ENCODE measurements around the gene ROBO3. TPM values are rescaled to one million over a fixed set of nuclear protein-coding genes. Genes with fewer than 3 reads are reported as not detected.

The ROBO3 gene
- total RNA-seq, 1 experiment from 2014 or later = 30.7 TPM

DNA sequence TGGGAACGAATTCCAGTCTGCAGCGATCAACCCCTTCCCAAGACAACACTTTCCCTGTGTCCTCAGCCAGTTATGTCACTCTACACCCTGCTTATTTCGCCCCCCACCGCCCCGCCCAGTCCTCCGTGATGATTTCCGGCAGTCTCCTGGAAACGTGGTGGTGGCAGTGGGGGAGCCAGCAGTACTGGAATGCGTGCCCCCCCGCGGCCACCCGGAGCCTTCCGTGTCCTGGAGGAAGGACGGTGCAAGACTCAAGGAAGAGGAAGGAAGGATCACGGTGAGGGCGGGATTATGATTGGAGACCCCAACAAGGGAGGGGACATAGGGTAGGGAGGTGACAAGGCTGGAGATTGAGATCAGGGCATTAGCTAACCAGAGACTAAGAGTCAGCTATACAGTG is 4.1 kb downstream of the ROBO3 start:
- no peak for ATAC-seq
- POLR2A ChIA-PET = no interaction called here
- RAD21 ChIA-PET (ENCODE audit: low non-redundant PET in 1 of 2, low total read pairs in 2 of 2, uncharacterized antibody in 2 of 2, unreplicated experiment in 2 of 2) = no interaction called here

DNA sequence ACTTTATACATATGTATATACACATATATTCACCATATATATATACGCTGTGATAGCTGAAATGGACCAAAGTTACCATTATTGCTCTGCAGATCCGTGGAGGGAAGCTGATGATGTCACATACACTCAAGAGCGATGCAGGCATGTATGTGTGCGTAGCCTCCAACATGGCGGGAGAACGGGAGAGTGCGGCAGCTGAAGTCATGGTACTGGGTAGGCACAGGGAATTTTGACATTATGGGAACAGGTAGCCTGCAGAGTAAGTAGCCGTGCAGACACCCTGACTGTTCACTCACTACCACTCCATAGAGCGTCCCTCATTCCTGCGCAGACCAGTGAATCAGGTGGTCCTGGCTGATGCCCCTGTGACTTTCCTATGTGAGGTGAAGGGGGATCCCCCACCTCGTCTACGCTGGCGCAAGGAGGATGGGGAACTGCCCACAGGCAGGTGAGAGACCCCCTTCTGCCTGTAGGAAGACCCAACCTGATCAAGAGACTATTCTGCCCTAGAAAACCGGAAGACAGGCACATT is 4.7 kb downstream of the ROBO3 start:
- Histone ChIP-seq H4K20me1 (ENCODE audit: insufficient read depth) (no peaks in the 10 kb centered on the region), H3K27ac (ENCODE audit: low read depth, low read length) (no peak overlapping the region), H3K9me3 (ENCODE audit: control insufficient read depth in 1 of 2, insufficient read depth in 1 of 2, low read depth in 1 of 2, low read length in 2 of 2) (no peaks in the 10 kb centered on the region), H3K4me2 (ENCODE audit: low read length) (no peak overlapping the region), H3K9ac (ENCODE audit: low read length) (no peak overlapping the region), H3K36me3 (ENCODE audit: control insufficient read depth in 1 of 2, insufficient read depth in 2 of 2, low read length in 2 of 2) (no peaks in the 10 kb centered on the region), H3K4me3 (replicated peaks in 1 of 2; ENCODE audit: low read depth in 1 of 2, low read length in 2 of 2) (no peak overlapping the region), H2AFZ (ENCODE audit: low read depth, low read length, poor library complexity, severe bottlenecking) (no peak overlapping the region), H3K27me3 (ENCODE audit: insufficient read depth, low read length) (peaks cover 25% of the 10 kb centered on the region; the same call in 1 of the 2 replicates), H3K4me1 (ENCODE audit: control insufficient read depth in 1 of 2, insufficient read depth in 2 of 2, low read length in 2 of 2) (no peaks in the 10 kb centered on the region), H3K79me2 (ENCODE audit: insufficient read depth, low read length) (no peaks in the 10 kb centered on the region), H3K9me2 (ENCODE audit: insufficient read depth) (no peaks in the 10 kb centered on the region)
- ATAC-seq (no peak), DNase-seq (ENCODE audit: low read depth, low spot score) (no peak)
- no TSS peak for BruUV-seq (replicated peaks)
- CTCF ChIA-PET = no interaction called here
- POLR2A ChIA-PET = no interaction called here
- RAD21 ChIA-PET (ENCODE audit: low non-redundant PET in 1 of 2, low total read pairs in 2 of 2, uncharacterized antibody in 2 of 2, unreplicated experiment in 2 of 2) = no interaction called here
- intact Hi-C loops (cut with micrococcal nuclease) = loop anchor here (10.0 kb wide), 1 partner anchor 455 kb away; no protein-coding TSS in a partner anchor
- TF ChIP-seq, protein P1, sequence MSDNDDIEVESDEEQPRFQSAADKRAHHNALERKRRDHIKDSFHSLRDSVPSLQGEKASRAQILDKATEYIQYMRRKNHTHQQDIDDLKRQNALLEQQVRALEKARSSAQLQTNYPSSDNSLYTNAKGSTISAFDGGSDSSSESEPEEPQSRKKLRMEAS (IDR thresholded peaks at IDR 0.05) = no peak
- TF ChIP-seq TCF7L2 (IDR thresholded peaks at IDR 0.05; ENCODE audit: borderline replicate concordance, extremely low read depth, insufficient read depth, insufficient read length) (no peak), JUND (IDR thresholded peaks at IDR 0.05) (no peak), ELF1 (IDR thresholded peaks at IDR 0.05; ENCODE audit: borderline replicate concordance, low read depth) (no peak), SRF (IDR thresholded peaks at IDR 0.05; ENCODE audit: low read depth) (no peak), EGR1 (IDR thresholded peaks at IDR 0.05; ENCODE audit: low read depth) (no peak), POLR2A (IDR thresholded peaks at IDR 0.05; ENCODE audit: borderline replicate concordance, extremely low read depth, insufficient read depth, insufficient read length) (no peak)
- TF ChIP-seq, protein P2, sequence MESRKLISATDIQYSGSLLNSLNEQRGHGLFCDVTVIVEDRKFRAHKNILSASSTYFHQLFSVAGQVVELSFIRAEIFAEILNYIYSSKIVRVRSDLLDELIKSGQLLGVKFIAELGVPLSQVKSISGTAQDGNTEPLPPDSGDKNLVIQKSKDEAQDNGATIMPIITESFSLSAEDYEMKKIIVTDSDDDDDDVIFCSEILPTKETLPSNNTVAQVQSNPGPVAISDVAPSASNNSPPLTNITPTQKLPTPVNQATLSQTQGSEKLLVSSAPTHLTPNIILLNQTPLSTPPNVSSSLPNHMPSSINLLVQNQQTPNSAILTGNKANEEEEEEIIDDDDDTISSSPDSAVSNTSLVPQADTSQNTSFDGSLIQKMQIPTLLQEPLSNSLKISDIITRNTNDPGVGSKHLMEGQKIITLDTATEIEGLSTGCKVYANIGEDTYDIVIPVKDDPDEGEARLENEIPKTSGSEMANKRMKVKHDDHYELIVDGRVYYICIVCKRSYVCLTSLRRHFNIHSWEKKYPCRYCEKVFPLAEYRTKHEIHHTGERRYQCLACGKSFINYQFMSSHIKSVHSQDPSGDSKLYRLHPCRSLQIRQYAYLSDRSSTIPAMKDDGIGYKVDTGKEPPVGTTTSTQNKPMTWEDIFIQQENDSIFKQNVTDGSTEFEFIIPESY (IDR thresholded peaks at IDR 0.05; ENCODE audit: extremely low read depth, insufficient replicate concordance, low read length) = no peak

More for the DNA sequence above, 4.1 kb downstream of the ROBO3 start:
- H3K36me3 ChIP-seq (ENCODE audit: control insufficient read depth in 1 of 2, insufficient read depth in 2 of 2, low read length in 2 of 2) = no peaks in the 10 kb centered on the region
- BruUV-seq (replicated peaks) = no TSS peak
- no peaks in the 10 kb centered on the region for H4K20me1 ChIP-seq (ENCODE audit: insufficient read depth)
- H3K27ac ChIP-seq (ENCODE audit: low read depth, low read length) = no peak overlapping the region
- H3K27me3 ChIP-seq (ENCODE audit: insufficient read depth, low read length) = peaks cover 29% of the 10 kb centered on the region; the same call in 1 of the 2 replicates
- no peaks in the 10 kb centered on the region for H3K9me3 ChIP-seq (ENCODE audit: control insufficient read depth in 1 of 2, insufficient read depth in 1 of 2, low read depth in 1 of 2, low read length in 2 of 2)
- H2AFZ ChIP-seq (ENCODE audit: low read depth, low read length, poor library complexity, severe bottlenecking) = no peak overlapping the region
- H3K9ac ChIP-seq (ENCODE audit: low read length) = no peak overlapping the region
- H3K9me2 ChIP-seq (ENCODE audit: insufficient read depth) = no peaks in the 10 kb centered on the region
- H3K79me2 ChIP-seq (ENCODE audit: insufficient read depth, low read length) = no peaks in the 10 kb centered on the region
- no peak overlapping the region for H3K4me3 ChIP-seq (replicated peaks in 1 of 2; ENCODE audit: low read depth in 1 of 2, low read length in 2 of 2)
- intact Hi-C loops (cut with micrococcal nuclease) = loop anchor here (10.0 kb wide), 1 partner anchor 455 kb away; no protein-coding TSS in a partner anchor
- H3K4me1 ChIP-seq (ENCODE audit: control insufficient read depth in 1 of 2, insufficient read depth in 2 of 2, low read length in 2 of 2) = no peaks in the 10 kb centered on the region
- TF ChIP-seq POLR2AphosphoS5 (IDR thresholded peaks at IDR 0.05; ENCODE audit: low read depth, low read length) (no peak), SIN3A (IDR thresholded peaks at IDR 0.05; ENCODE audit: low read depth) (no peak), RAD21 (IDR thresholded peaks at IDR 0.05; ENCODE audit: low read depth) (no peak)
- TF ChIP-seq, protein P3, sequence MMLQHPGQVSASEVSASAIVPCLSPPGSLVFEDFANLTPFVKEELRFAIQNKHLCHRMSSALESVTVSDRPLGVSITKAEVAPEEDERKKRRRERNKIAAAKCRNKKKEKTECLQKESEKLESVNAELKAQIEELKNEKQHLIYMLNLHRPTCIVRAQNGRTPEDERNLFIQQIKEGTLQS (IDR thresholded peaks at IDR 0.05) = no peak
- TF ChIP-seq, protein P4, sequence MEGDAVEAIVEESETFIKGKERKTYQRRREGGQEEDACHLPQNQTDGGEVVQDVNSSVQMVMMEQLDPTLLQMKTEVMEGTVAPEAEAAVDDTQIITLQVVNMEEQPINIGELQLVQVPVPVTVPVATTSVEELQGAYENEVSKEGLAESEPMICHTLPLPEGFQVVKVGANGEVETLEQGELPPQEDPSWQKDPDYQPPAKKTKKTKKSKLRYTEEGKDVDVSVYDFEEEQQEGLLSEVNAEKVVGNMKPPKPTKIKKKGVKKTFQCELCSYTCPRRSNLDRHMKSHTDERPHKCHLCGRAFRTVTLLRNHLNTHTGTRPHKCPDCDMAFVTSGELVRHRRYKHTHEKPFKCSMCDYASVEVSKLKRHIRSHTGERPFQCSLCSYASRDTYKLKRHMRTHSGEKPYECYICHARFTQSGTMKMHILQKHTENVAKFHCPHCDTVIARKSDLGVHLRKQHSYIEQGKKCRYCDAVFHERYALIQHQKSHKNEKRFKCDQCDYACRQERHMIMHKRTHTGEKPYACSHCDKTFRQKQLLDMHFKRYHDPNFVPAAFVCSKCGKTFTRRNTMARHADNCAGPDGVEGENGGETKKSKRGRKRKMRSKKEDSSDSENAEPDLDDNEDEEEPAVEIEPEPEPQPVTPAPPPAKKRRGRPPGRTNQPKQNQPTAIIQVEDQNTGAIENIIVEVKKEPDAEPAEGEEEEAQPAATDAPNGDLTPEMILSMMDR (IDR thresholded peaks at IDR 0.05 in 2 of 3, conservative IDR thresholded peaks at IDR 0.05 in 1 of 3; ENCODE audit: borderline replicate concordance in 1 of 3, insufficient read depth in 1 of 3, low read depth in 2 of 3, low read length in 2 of 3) = no peak
- CTCF ChIA-PET = no interaction called here
- no peak overlapping the region for H3K4me2 ChIP-seq (ENCODE audit: low read length)
- DNase-seq (ENCODE audit: low read depth, low spot score) = no peak
